Breast epithelium (tissue), 4 donors: Measurements from ENCODE around the gene FBXW8. TPM values are rescaled to one million over a fixed set of nuclear protein-coding genes. Genes with fewer than 3 reads are reported as not detected.

Experiments used
- DNase-seq, 2 donors: peaks; one replicate each; pipeline ENCODE4 v3.0.0-alpha.2; 2019; ENCODE audit warnings: low spot score in 2 of 2
- H3K27ac ChIP-seq, 2 donors: fragments of 200-600 bp; sonication (generic) in 1 of 2; one replicate each; pipeline ENCODE4 v1.5.1; 2016 to 2019; ENCODE audit warnings: mild to moderate bottlenecking in 1 of 2
- H3K27me3 ChIP-seq, 2 donors: fragments of 200-600 bp; sonication (generic) in 1 of 2; one replicate each; pipeline versions ENCODE4 v1.5.1 to v1.6.0; 2017 to 2019; ENCODE audit warnings: control low read depth in 1 of 2, mild to moderate bottlenecking in 1 of 2
- H3K36me3 ChIP-seq: fragments of 200-600 bp; one replicate; pipeline ENCODE4 v1.5.1; 2019
- H3K4me1 ChIP-seq, 2 donors: fragments of 200-600 bp; sonication (generic); one replicate each; pipeline ENCODE4 v1.5.1; 2016 to 2019; ENCODE audit warnings: control low read depth in 1 of 2
- H3K4me3 ChIP-seq, 3 donors: fragments of 200-600 bp; sonication (generic); 1 replicate in 2 of 3; 2 replicates in 1 of 3; pipeline ENCODE4 v1.5.1; 2016 to 2019; ENCODE audit warnings: mild to moderate bottlenecking in 3 of 3, moderate library complexity in 2 of 3
- H3K9me3 ChIP-seq, 2 donors: fragments of 200-600 bp; sonication (generic) in 1 of 2; one replicate each; pipeline ENCODE4 v1.5.1; 2016 to 2019; ENCODE audit warnings: control low read depth in 1 of 2
- CTCF ChIP-seq, 3 donors: fragments of 450-650 bp; IDR thresholded peaks; one replicate each; pipeline ENCODE4 v1.5.1; 2016 to 2017; ENCODE audit warnings: antibody characterized with exemption in 3 of 3, mild to moderate bottlenecking in 3 of 3, moderate library complexity in 3 of 3
- POLR2A ChIP-seq: fragments of 450-650 bp; IDR thresholded peaks from one replicate; pipeline ENCODE4 v1.6.1; 2016; ENCODE audit warnings: antibody characterized with exemption, mild to moderate bottlenecking, moderate library complexity
- POLR2AphosphoS5 ChIP-seq, 3 donors: sonication (generic); formaldehyde crosslinking; IDR thresholded peaks; one replicate each; pipeline ENCODE4 v1.6.1; 2017; ENCODE audit warnings: antibody characterized with exemption in 3 of 3
- intact Hi-C: fragments of 100-400 bp; cut with DNase I; formaldehyde crosslinking; loops from one replicate; pipeline ENCODE4 v1.15.1; 2023; ENCODE audit warnings: low total_unique reads
- total RNA-seq, 3 donors: library from RNA; depleted of rRNA; stranded (reverse); fragments of >200 nt; gene quantifications; one replicate each; pipeline ENCODE4 v1.1.0, GENCODE V29; 2016

Gene FBXW8
- total RNA-seq, 3 donors from 2014 or later: 14.9 to 22.3 (median 16.4) TPM

GRCh38 chr12:117068492-117068891, 157.7 kb downstream of the FBXW8 start:
- no peaks in the 10 kb centered on the region for H3K36me3 ChIP-seq
- no peaks in the 10 kb centered on the region for H3K4me1 ChIP-seq
- intact Hi-C loops: no loop called here
- H3K9me3 ChIP-seq: no peaks in the 10 kb centered on the region
- no peak overlapping the region for H3K27ac ChIP-seq
- no peak overlapping the region for H3K4me3 ChIP-seq
- no peak for TF ChIP-seq POLR2AphosphoS5 (IDR thresholded peaks at IDR 0.05)
- no peak for TF ChIP-seq POLR2A
- TF ChIP-seq CTCF (IDR thresholded peaks at IDR 0.05): no peak
- no peaks in the 10 kb centered on the region for H3K27me3 ChIP-seq
- no peak for DNase-seq

GRCh38 chr12:117069101-117069797, 158.5 kb downstream of the FBXW8 start:
- H3K4me3 ChIP-seq: no peak overlapping the region
- no peak overlapping the region for H3K27ac ChIP-seq
- H3K27me3 ChIP-seq: no peaks in the 10 kb centered on the region
- TF ChIP-seq CTCF (IDR thresholded peaks at IDR 0.05) (no peak), POLR2A (no peak), POLR2AphosphoS5 (IDR thresholded peaks at IDR 0.05) (no peak)
- no peaks in the 10 kb centered on the region for H3K9me3 ChIP-seq
- no peak for DNase-seq
- intact Hi-C loops: no loop called here
- no peaks in the 10 kb centered on the region for H3K4me1 ChIP-seq
- no peaks in the 10 kb centered on the region for H3K36me3 ChIP-seq

GRCh38 chr12:117069926-117070900, 159.5 kb downstream of the FBXW8 start:
- H3K27ac ChIP-seq: no peak overlapping the region
- no peaks in the 10 kb centered on the region for H3K27me3 ChIP-seq
- TF ChIP-seq POLR2A (no peak), CTCF (IDR thresholded peaks at IDR 0.05) (no peak)
- H3K4me3 ChIP-seq: no peak overlapping the region
- intact Hi-C loops: no loop called here
- DNase-seq: no peak
- H3K36me3 ChIP-seq: no peaks in the 10 kb centered on the region
- no peaks in the 10 kb centered on the region for H3K4me1 ChIP-seq
- H3K9me3 ChIP-seq: no peaks in the 10 kb centered on the region

GRCh38 chr12:117071009-117071408, 160.3 kb downstream of the FBXW8 start:
- Histone ChIP-seq H3K9me3 (no peaks in the 10 kb centered on the region), H3K27ac (no peak overlapping the region), H3K4me3 (no peak overlapping the region), H3K4me1 (no peaks in the 10 kb centered on the region), H3K27me3 (no peaks in the 10 kb centered on the region), H3K36me3 (no peaks in the 10 kb centered on the region)
- no peak for DNase-seq
- TF ChIP-seq POLR2AphosphoS5 (IDR thresholded peaks at IDR 0.05) (no peak), CTCF (IDR thresholded peaks at IDR 0.05) (no peak), POLR2A (no peak)
- intact Hi-C loops: no loop called here

- TF ChIP-seq POLR2A (no peak), POLR2AphosphoS5 (IDR thresholded peaks at IDR 0.05) (no peak), CTCF (IDR thresholded peaks at IDR 0.05) (no peak)
- Histone ChIP-seq H3K27me3 (no peaks in the 10 kb centered on the region), H3K36me3 (no peaks in the 10 kb centered on the region), H3K4me1 (no peaks in the 10 kb centered on the region), H3K9me3 (no peaks in the 10 kb centered on the region), H3K27ac (no peak overlapping the region), H3K4me3 (no peak overlapping the region)
- DNase-seq: no peak
- intact Hi-C loops: no loop called here
These were observed 161.4 kb downstream of the FBXW8 start for GRCh38 chr12:117072106-117072505.
